HEK293 (cell line): ENCODE data around the gene EPHA2.

Source experiments
- CTCF ChIA-PET: fragments of 350-600 bp; formaldehyde crosslinking; extraction: SDS; loops from one replicate; lab custom pipeline; 2021; ENCODE audit warnings: antibody characterized with exemption; lab: Yijun Ruan, JAX
- POLR2A ChIA-PET: fragments of 300-600 bp; formaldehyde crosslinking; extraction: SDS; loops from one replicate; lab custom pipeline; 2020; ENCODE audit warnings: antibody characterized with exemption, inconsistent platforms; lab: Yijun Ruan, JAX
- H3K27ac ChIP-seq: fragments of 200-500 bp; sonication (Bioruptor generic); 2 replicates; pipeline ENCODE4 v1.5.1; 2014; ENCODE audit warnings: low read depth, low read length, control low read depth, inconsistent platforms; ENCODE audit errors: extremely low read depth
- H3K36me3 ChIP-seq, 2 experiments: fragments of 200-500 bp in 1 of 2; sonication (Bioruptor generic) in 1 of 2; 1 replicate in 1 of 2; 2 replicates in 1 of 2; pipeline ENCODE4 v1.5.1; 2014 to 2017; ENCODE audit warnings: inconsistent platforms in 2 of 2, low read length in 2 of 2; ENCODE audit not compliant: control insufficient read depth in 2 of 2, insufficient read depth in 1 of 2
- H3K4me1 ChIP-seq: fragments of 200-500 bp; sonication (Bioruptor generic); 2 replicates; pipeline ENCODE4 v1.5.1; 2014; ENCODE audit warnings: mild to moderate bottlenecking, low read length, inconsistent platforms; ENCODE audit not compliant: control insufficient read depth, insufficient read depth
- H3K4me3 ChIP-seq: 2 replicates; pipeline ENCODE4 v1.5.1; 2011; ENCODE audit warnings: low read depth, mild to moderate bottlenecking, control low read depth, low read length, moderate library complexity
- H3K9me3 ChIP-seq: fragments of 200-500 bp; sonication (Bioruptor generic); 2 replicates; pipeline ENCODE4 v1.5.1; 2014; ENCODE audit warnings: low read depth, low read length, inconsistent platforms; ENCODE audit not compliant: control insufficient read depth, insufficient read depth
- BCL11A ChIP-seq: fragments of 450-650 bp; formaldehyde crosslinking; IDR thresholded peaks from 2 replicates; pipeline ENCODE4 v1.5.1; 2016; ENCODE audit warnings: low read depth, missing biosample characterization, missing genetic modification characterization
- FEZF1 ChIP-seq: fragments of 450-650 bp; formaldehyde crosslinking; IDR thresholded peaks from 2 replicates; pipeline ENCODE4 v1.5.1; 2016; ENCODE audit warnings: missing biosample characterization, missing genetic modification characterization
- HOXD13 ChIP-seq: sonication (generic); formaldehyde crosslinking; IDR thresholded peaks from 2 replicates; pipeline ENCODE4 v1.8.0; 2022; ENCODE audit warnings: missing genetic modification reagents, borderline replicate concordance
- KLF9 ChIP-seq: fragments of 450-650 bp; formaldehyde crosslinking; IDR thresholded peaks from 2 replicates; pipeline ENCODE4 v1.5.1; 2016; ENCODE audit warnings: missing biosample characterization, missing genetic modification characterization, low read depth
- MZF1 ChIP-seq: fragments of 450-650 bp; formaldehyde crosslinking; IDR thresholded peaks from 2 replicates; pipeline ENCODE4 v1.5.1; 2017; ENCODE audit warnings: missing biosample characterization, missing genetic modification characterization, borderline replicate concordance
- PRDM1 ChIP-seq: fragments of 450-650 bp; formaldehyde crosslinking; IDR thresholded peaks from 2 replicates; pipeline ENCODE4; 2016; ENCODE audit warnings: missing biosample characterization, missing genetic modification characterization
- SCRT1 ChIP-seq: fragments of 450-650 bp; formaldehyde crosslinking; IDR thresholded peaks from 2 replicates; pipeline ENCODE4 v1.5.1; 2016; ENCODE audit warnings: missing biosample characterization, missing genetic modification characterization, borderline replicate concordance
- SP3 ChIP-seq: fragments of 450-650 bp; formaldehyde crosslinking; IDR thresholded peaks from 2 replicates; pipeline ENCODE4 v1.5.1; 2016; ENCODE audit warnings: missing biosample characterization, missing genetic modification characterization
- WT1 ChIP-seq: fragments of 450-650 bp; formaldehyde crosslinking; IDR thresholded peaks from 2 replicates; pipeline ENCODE4 v1.5.1; 2016; ENCODE audit warnings: missing biosample characterization, missing genetic modification characterization
- ZFP41 ChIP-seq: fragments of 450-650 bp; formaldehyde crosslinking; IDR thresholded peaks from 2 replicates; pipeline ENCODE4 v1.5.1; 2016; ENCODE audit warnings: missing biosample characterization, missing genetic modification characterization, borderline replicate concordance
- ZNF10 ChIP-seq: fragments of 450-650 bp; formaldehyde crosslinking; IDR thresholded peaks from 2 replicates; pipeline ENCODE4 v1.5.1; 2017; ENCODE audit warnings: missing biosample characterization, missing genetic modification characterization
- ZNF157 ChIP-seq: fragments of 450-650 bp; formaldehyde crosslinking; IDR thresholded peaks from 2 replicates; pipeline ENCODE4 v1.5.1; 2016; ENCODE audit warnings: missing biosample characterization, missing genetic modification characterization
- ZNF169 ChIP-seq: fragments of 450-650 bp; formaldehyde crosslinking; IDR thresholded peaks from 2 replicates; pipeline ENCODE4 v1.5.1; 2016; ENCODE audit warnings: missing biosample characterization, missing genetic modification characterization
- ZNF311 ChIP-seq: fragments of 450-650 bp; formaldehyde crosslinking; IDR thresholded peaks from 2 replicates; pipeline ENCODE4 v1.5.1; 2017; ENCODE audit warnings: missing biosample characterization, missing genetic modification characterization, borderline replicate concordance
- ZNF341 ChIP-seq: fragments of 450-650 bp; formaldehyde crosslinking; IDR thresholded peaks from 2 replicates; pipeline ENCODE4; 2016; ENCODE audit warnings: low read depth, missing biosample characterization, missing genetic modification characterization
- ZNF37A ChIP-seq: fragments of 450-650 bp; IDR thresholded peaks from 2 replicates; pipeline ENCODE4 v1.5.1; 2018; ENCODE audit warnings: missing biosample characterization, missing genetic modification characterization
- ZNF48 ChIP-seq: fragments of 450-650 bp; formaldehyde crosslinking; IDR thresholded peaks from 2 replicates; pipeline ENCODE4 v1.5.1; 2016; ENCODE audit warnings: missing biosample characterization, missing genetic modification characterization
- ZNF521 ChIP-seq: fragments of 450-650 bp; formaldehyde crosslinking; IDR thresholded peaks from 2 replicates; pipeline ENCODE4 v1.5.1; 2017; ENCODE audit warnings: missing biosample characterization, mild to moderate bottlenecking, missing genetic modification characterization
- ZNF529 ChIP-seq: fragments of 450-650 bp; formaldehyde crosslinking; IDR thresholded peaks from 2 replicates; pipeline ENCODE4 v1.5.1; 2017; ENCODE audit warnings: missing genetic modification characterization, missing biosample characterization; ENCODE audit not compliant: insufficient replicate concordance
- ZNF549 ChIP-seq: fragments of 450-650 bp; IDR thresholded peaks from 2 replicates; pipeline ENCODE4 v1.5.1; 2018; ENCODE audit warnings: missing biosample characterization, missing genetic modification characterization, mild to moderate bottlenecking, inconsistent platforms, moderate library complexity
- ZNF677 ChIP-seq: fragments of 450-650 bp; IDR thresholded peaks from 2 replicates; pipeline ENCODE4 v1.5.0; 2018; ENCODE audit warnings: missing biosample characterization, mild to moderate bottlenecking, missing genetic modification characterization, moderate library complexity
- ZNF830 ChIP-seq: fragments of 450-650 bp; IDR thresholded peaks from 2 replicates; pipeline ENCODE4 v1.5.0; 2018; ENCODE audit warnings: missing biosample characterization, missing genetic modification characterization, low read depth, mild to moderate bottlenecking, moderate library complexity
- TF ChIP-seq, protein P1 (sequence below): fragments of 450-650 bp; formaldehyde crosslinking; IDR thresholded peaks from 2 replicates; pipeline ENCODE4 v1.5.1; 2016; ENCODE audit warnings: missing biosample characterization, missing genetic modification characterization
- TF ChIP-seq, protein P2 (sequence below): fragments of 450-650 bp; formaldehyde crosslinking; IDR thresholded peaks from 2 replicates; pipeline ENCODE4 v1.5.1; 2016; ENCODE audit warnings: missing biosample characterization, missing genetic modification characterization
- TF ChIP-seq, protein P3 (sequence below): fragments of 450-650 bp; formaldehyde crosslinking; IDR thresholded peaks from 2 replicates; pipeline ENCODE4 v1.5.1; 2016; ENCODE audit warnings: missing biosample characterization, missing genetic modification characterization
- TF ChIP-seq, protein P4 (sequence below): fragments of 450-650 bp; formaldehyde crosslinking; optimal IDR thresholded peaks from 2 replicates; pipeline ENCODE3; 2016; ENCODE audit warnings: missing biosample characterization, mild to moderate bottlenecking, missing genetic modification characterization
- TF ChIP-seq, protein P5 (sequence below): fragments of 450-650 bp; formaldehyde crosslinking; IDR thresholded peaks from 2 replicates; pipeline ENCODE4 v1.5.1; 2017; ENCODE audit warnings: missing biosample characterization, missing genetic modification characterization

Gene EPHA2

DNA sequence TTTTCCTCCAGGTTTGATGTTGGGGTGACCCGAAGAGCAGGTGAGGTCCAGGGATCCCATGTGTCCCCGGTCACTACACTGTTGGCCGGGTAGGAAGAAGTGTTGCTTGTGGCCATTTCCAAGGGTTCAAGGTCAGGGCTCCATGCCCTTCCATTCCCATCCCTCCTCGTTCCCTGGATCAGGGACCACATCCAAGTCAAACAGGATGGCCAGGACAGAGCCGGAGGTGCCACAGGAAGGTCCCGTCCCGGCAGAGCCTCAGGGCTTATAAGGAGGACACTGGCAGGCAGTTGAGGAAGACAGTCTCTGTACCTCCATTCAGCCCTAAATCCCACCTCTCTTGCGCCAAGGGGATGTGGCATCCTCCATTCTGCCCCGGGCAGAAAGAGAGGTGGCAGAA lies 60.4 kb downstream of the EPHA2 start:
- no peak overlapping the region for H3K4me3 ChIP-seq
- H3K36me3 ChIP-seq = no peaks in the 10 kb centered on the region
- no peaks in the 10 kb centered on the region for H3K9me3 ChIP-seq
- POLR2A ChIA-PET = no interaction called here
- no peak overlapping the region for H3K27ac ChIP-seq
- H3K4me1 ChIP-seq = no peaks in the 10 kb centered on the region
- CTCF ChIA-PET = interaction anchor here (0.6 kb wide), 1 partner anchor 25 kb away, joined by 3 read pairs; no protein-coding TSS in a partner anchor
- TF ChIP-seq ZNF157 (tag by site-specific recombination) (no peak), ZNF549 (tag by site-specific recombination) (no peak), SCRT1 (no peak), ZNF341 (no peak), WT1 (no peak), HOXD13 (CRISPR knock-in tag) (no peak), ZFP41 (tag by site-specific recombination) (no peak), MZF1 (tag by site-specific recombination) (no peak), ZNF37A (tag by site-specific recombination) (no peak), ZNF529 (tag by site-specific recombination) (no peak), ZNF830 (no peak), FEZF1 (tag by site-specific recombination) (no peak), SP3 (tag by site-specific recombination) (no peak), BCL11A (tag by site-specific recombination) (no peak), PRDM1 (tag by site-specific recombination) (no peak), ZNF48 (tag by site-specific recombination) (no peak)
- TF ChIP-seq, protein P1, sequence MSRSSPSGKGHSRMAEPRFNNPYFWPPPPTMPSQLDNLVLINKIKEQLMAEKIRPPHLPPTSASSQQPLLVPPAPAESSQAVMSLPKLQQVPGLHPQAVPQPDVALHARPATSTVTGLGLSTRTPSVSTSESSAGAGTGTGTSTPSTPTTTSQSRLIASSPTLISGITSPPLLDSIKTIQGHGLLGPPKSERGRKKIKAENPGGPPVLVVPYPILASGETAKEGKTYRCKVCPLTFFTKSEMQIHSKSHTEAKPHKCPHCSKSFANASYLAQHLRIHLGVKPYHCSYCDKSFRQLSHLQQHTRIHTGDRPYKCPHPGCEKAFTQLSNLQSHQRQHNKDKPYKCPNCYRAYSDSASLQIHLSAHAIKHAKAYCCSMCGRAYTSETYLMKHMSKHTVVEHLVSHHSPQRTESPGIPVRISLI (tag by site-specific recombination) = no peak
- TF ChIP-seq, protein P2, sequence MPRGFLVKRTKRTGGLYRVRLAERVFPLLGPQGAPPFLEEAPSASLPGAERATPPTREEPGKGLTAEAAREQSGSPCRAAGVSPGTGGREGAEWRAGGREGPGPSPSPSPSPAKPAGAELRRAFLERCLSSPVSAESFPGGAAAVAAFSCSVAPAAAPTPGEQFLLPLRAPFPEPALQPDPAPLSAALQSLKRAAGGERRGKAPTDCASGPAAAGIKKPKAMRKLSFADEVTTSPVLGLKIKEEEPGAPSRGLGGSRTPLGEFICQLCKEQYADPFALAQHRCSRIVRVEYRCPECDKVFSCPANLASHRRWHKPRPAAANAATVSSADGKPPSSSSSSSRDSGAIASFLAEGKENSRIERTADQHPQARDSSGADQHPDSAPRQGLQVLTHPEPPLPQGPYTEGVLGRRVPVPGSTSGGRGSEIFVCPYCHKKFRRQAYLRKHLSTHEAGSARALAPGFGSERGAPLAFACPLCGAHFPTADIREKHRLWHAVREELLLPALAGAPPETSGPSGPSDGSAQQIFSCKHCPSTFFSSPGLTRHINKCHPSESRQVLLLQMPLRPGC (tag by site-specific recombination) = no peak
- TF ChIP-seq, protein P3, sequence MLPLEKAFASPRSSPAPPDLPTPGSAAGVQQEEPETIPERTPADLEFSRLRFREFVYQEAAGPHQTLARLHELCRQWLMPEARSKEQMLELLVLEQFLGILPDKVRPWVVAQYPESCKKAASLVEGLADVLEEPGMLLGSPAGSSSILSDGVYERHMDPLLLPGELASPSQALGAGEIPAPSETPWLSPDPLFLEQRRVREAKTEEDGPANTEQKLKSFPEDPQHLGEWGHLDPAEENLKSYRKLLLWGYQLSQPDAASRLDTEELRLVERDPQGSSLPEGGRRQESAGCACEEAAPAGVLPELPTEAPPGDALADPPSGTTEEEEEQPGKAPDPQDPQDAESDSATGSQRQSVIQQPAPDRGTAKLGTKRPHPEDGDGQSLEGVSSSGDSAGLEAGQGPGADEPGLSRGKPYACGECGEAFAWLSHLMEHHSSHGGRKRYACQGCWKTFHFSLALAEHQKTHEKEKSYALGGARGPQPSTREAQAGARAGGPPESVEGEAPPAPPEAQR (tag by site-specific recombination) = no peak

DNA sequence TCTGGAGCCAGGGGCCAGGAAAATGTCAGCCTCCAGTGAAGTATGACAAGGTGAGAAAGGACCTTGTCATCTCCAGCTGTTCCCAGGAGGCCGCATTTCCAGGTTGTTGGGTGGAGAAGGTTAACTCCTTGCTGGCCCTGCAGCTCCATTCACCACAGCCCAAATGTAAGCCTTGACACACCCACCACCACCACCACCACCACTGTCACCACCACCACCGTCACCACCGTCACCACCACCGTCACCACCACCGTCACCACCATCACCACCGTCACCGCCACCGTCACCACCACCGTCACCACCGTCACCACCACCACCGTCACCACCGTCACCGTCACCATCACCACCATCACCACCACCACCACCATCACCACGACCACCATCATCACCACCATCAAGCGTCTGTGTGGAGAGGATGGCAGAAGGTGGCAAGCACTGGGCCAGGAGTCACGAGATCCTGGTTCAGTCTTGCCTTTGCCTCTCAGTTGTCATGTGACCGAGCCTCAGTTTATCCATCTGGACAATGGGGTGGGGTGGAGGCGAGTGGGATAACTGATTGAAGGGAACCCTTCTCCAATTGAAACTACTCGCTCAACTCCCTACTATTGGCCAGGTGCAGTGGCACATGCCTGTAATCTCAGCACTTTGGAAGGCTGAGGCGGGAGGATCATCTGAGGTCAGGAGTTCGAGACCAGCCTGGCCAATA lies 61.3 kb downstream of the EPHA2 start:
- H3K4me1 ChIP-seq = no peaks in the 10 kb centered on the region
- ChIA-PET CTCF (interaction anchor here (0.6 to 1.7 kb wide), 6 partner anchors 11 to 430 kb away, joined by 3 to 12 read pairs (median 6); no protein-coding TSS in a partner anchor), POLR2A (no interaction called here)
- TF ChIP-seq, protein P4, sequence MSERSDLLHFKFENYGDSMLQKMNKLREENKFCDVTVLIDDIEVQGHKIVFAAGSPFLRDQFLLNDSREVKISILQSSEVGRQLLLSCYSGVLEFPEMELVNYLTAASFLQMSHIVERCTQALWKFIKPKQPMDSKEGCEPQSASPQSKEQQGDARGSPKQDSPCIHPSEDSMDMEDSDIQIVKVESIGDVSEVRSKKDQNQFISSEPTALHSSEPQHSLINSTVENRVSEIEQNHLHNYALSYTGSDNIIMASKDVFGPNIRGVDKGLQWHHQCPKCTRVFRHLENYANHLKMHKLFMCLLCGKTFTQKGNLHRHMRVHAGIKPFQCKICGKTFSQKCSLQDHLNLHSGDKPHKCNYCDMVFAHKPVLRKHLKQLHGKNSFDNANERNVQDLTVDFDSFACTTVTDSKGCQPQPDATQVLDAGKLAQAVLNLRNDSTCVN (tag by site-specific recombination) = peak; percentile 11
- TF ChIP-seq ZNF521 (tag by site-specific recombination) (0 out of 2 replicates have a peak, but pooled peaks have one; percentile 33), ZNF677 (tag by site-specific recombination) (no peak), HOXD13 (CRISPR knock-in tag) (0 out of 2 replicates have a peak, but pooled peaks have one; percentile 15), ZNF169 (tag by site-specific recombination) (0 out of 2 replicates have a peak, but pooled peaks have one; percentile 25), ZNF10 (tag by site-specific recombination) (peak; percentile 82; the same call in 1 of the 2 replicates), KLF9 (tag by site-specific recombination) (peak; percentile 56; the same call in 1 of the 2 replicates), ZNF311 (tag by site-specific recombination) (0 out of 2 replicates have a peak, but pooled peaks have one; percentile 88)
- TF ChIP-seq, protein P5, sequence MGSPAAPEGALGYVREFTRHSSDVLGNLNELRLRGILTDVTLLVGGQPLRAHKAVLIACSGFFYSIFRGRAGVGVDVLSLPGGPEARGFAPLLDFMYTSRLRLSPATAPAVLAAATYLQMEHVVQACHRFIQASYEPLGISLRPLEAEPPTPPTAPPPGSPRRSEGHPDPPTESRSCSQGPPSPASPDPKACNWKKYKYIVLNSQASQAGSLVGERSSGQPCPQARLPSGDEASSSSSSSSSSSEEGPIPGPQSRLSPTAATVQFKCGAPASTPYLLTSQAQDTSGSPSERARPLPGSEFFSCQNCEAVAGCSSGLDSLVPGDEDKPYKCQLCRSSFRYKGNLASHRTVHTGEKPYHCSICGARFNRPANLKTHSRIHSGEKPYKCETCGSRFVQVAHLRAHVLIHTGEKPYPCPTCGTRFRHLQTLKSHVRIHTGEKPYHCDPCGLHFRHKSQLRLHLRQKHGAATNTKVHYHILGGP (tag by site-specific recombination) = no peak
- H3K4me3 ChIP-seq = no peak overlapping the region
- H3K9me3 ChIP-seq = no peaks in the 10 kb centered on the region
- H3K36me3 ChIP-seq = no peaks in the 10 kb centered on the region
- H3K27ac ChIP-seq = no peak overlapping the region
